DMS53 treated with DMSO at 0.1 percent for 48 hours (cell line): ENCODE data around the gene TMEM170A.

Experiments used
- DNase-seq: peaks from one replicate; lab custom pipeline; 2025; ENCODE audit not compliant: unreplicated experiment; lab: John Stamatoyannopoulos, UW

The TMEM170A gene

GRCh38 chr16:75406943-75407342 lies 57.5 kb downstream of the TMEM170A start:
- DNase-seq = no peak

GRCh38 chr16:75402821-75403475 lies 61.5 kb downstream of the TMEM170A start:
- no peak for DNase-seq

- no peak for DNase-seq
Observed at GRCh38 chr16:75402159-75402820, 62.2 kb downstream of the TMEM170A start.

GRCh38 chr16:75401691-75402090 lies 62.8 kb downstream of the TMEM170A start:
- DNase-seq = no peak

- DNase-seq = no peak
Observed at GRCh38 chr16:75398333-75398732, 66.2 kb downstream of the TMEM170A start.

- no peak for DNase-seq
Observed at GRCh38 chr16:75394941-75395340, 69.5 kb downstream of the TMEM170A start.
